NOMO-1 treated with DMSO at 0.1 percent for 48 hours (cell line): ENCODE results near the gene DIDO1.
"Not testable (repeated sequence)": the region's sequence is repeated elsewhere in the genome, so short reads cannot be mapped to it uniquely, and the experiment has no call there.

Source experiments
- DNase-seq: peaks from one replicate; lab custom pipeline; 2025; ENCODE audit not compliant: unreplicated experiment; lab: John Stamatoyannopoulos, UW

Gene DIDO1

DNA sequence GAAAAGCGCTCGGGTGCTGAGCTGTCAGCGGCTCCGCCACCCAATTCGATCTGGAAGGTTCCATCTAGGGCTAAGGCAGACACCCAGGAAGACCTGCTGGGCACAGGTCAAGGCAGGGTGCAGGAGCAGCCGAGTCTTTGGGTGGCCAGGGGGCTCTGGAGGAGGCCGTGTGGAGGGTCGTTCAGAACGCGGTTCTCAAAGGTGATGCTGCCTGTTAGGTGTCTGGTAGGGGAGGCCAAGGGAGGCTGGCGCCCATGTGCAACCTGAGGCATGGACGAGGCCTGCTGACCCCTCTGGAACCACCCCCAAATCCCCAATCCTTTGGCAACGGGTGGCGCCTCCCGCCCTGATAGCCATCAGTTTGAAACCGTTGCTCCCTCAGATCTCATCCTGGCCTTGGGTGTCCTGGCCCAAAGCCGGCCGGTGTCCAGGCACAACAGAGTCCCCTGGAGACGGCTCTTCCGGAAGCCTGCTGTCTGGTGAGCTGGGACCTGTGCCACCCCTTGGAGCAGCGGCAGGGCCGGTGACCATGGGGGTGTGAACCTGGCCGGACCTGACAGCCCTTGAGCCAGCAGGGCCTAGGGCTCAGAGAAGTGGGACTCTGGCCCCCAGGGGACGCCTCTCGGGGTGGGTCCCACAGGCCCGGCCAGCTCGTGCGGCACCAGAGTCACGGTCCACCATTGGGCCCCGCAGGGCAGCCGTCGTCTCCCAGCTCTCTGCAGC, 36.7 kb upstream of the DIDO1 start:
- DNase-seq = no peak

DNA sequence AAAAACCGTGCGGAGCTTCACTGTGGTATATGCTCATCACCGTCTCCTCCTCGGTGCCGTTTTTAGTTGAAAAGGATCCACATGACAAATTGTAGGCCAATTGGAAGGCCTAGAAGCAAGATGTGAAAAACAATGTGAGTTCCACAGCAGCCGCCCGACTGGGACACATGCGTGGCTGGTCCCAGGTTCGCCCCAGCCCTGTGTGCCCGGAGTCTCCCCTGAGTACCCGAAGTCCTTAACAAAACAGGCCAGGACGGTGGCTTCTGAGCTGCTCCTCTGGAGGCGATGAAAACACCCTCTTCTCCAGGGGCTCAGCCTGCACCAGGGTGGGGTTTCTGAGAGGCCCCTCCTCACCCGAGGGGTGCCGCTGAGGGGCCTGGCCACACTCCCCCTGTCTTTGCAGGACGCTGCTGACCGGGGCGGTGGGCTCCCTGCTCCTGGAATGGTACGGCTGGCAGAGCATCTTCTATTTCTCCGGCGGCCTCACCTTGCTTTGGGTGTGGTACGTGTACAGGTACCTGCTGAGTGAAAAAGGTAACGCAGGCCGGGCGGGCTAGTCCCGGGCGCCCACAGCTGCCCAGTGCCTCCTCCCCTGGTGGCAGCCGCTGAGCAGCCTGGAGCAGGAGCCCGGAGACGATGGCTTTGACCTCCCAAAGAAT, 36.0 kb upstream of the DIDO1 start:
- DNase-seq = no peak

DNA sequence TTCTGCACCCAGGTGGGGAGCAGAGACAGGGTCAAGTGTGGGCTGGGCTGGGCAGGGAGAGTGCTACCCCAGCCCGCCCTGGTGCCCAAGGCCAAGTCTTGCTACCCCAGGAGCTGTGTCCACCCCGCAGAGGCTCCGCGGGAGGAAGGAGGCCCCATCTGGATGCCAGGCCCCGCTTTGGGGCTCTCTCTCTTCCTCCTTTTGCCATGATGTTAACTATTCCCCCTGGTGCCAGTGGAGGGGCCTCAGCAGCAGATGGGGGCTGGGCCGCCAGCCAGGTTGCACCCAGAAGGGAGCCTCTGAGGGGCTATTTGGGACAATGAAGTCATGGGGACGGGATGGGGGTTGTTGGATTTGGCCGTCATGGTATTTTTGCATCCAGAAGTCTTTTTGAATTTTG, 35.5 kb upstream of the DIDO1 start:
- DNase-seq = no peak

DNA sequence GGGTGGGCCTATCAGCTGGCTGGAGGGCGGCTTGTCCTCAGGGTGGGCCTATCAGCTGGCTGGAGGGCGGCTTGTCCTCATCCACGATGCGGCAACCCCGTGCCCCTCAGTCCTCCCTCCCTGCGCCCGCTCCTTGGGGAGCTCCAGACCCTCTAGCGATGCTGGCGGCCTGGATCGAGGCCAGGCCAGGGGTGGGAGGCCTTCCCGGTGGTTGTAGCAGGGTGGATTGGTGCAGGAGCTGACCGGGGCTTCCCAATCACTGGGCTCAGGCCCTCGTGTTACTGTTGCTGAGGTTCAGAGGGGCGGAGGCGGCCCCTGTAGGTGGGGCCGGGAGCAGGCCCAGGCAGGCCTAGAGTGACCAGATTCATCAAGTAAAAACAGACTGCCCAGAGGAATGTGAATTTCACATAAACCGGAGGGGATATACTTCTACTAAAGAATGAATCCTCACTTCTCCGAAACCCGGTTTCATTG, 35.0 kb upstream of the DIDO1 start:
- no peak for DNase-seq

DNA sequence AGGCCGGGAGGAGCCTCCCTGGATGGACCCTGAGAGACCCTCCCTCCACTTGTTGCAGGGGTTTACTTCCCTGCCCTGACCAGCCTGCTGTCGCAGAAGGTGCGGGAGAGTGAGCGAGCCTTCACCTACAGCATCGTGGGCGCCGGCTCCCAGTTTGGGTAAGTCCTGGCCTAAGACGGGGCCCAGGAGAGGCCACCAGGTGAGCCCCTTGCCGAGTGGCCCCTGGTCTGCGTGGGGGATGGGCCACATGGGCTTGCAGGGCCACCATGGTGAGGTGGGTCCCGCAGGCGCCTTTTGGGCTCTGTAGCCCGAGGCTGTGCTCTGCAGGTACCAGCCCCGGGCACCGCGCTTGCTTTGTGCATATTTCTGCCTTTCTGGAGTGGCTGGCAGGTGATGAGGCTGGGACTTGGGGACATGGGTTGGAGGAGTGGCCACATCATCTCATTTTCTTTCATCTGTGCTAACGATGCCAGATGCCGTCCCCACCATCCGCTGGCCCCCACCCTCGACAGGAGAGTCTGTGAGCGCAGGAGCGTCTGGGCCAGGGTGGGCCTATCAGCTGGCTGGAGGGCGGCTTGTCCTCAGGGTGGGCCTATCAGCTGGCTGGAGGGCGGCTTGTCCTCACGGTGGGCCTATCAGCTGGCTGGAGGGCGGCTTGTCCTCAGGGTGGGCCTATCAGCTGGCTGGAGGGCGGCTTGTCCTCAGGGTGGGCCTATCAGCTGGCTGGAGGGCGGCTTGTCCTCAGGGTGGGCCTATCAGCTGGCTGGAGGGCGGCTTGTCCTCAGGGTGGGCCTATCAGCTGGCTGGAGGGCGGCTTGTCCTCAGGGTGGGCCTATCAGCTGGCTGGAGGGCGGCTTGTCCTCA, 34.4 kb upstream of the DIDO1 start:
- not testable (repeated sequence) for DNase-seq

DNA sequence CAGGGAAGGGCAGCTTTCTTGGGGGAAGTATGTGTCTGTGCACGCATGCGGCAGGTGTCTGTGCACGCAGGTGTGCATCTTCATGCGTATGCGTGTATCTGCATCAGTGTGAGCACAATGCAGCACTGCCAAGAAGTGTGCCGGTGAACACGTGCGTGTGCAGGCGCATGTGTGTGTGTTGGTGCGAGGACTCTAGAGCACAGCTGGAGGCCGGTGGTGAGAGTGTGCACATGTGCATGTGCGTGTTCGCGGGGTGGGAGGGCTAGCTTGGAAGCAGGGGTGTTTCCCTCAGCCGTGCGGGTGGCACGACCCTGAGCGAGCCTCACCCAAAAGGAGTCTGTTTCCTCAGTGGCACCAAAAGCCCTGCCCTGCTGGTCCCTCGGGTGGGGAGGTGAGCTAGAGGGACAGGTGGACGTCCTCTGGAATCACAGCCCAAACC, 33.7 kb upstream of the DIDO1 start:
- no peak for DNase-seq

DNA sequence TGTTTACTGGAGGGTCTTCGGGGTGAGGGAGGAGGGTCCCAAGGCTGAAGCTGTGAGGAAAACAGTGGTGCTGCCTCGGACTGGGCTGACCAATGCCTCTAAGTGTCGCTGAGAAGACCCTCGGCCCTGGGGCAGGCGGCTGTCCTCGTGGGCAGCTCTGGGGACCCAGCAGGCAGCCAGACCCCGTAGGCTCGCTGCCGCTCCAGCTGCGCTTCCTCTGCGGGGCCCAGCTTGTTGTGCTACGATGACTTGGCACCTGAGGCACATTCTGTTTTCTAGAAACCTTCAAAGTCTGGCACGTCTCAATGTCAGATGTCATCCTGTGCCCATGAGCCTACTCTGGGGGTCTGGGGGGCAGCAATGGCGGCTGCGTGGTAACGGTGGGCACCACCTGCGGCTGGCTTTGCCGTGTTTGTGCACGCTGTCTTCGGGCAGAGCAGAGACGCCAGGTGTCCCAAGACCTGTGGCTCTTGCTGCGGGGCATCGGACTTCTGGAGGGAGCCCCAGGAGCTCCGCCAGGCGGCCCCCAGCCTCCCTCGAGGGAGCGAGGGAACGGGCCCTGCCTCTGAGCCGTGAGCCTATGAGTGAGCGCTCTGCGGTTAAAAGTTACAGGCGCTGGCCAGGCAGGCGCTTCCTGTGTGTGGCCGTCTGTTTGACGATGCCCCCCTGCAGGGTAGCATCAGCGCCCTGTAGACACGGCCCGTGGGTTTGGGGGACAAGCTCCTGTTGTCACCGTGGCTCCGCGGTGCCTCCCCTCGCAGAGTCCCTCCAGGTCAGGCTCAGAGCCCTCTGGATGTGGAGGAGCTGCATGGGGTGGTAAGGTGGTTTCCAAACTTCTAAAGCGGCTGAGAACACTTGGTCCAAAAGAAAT, 33.0 kb upstream of the DIDO1 start:
- no peak for DNase-seq

DNA sequence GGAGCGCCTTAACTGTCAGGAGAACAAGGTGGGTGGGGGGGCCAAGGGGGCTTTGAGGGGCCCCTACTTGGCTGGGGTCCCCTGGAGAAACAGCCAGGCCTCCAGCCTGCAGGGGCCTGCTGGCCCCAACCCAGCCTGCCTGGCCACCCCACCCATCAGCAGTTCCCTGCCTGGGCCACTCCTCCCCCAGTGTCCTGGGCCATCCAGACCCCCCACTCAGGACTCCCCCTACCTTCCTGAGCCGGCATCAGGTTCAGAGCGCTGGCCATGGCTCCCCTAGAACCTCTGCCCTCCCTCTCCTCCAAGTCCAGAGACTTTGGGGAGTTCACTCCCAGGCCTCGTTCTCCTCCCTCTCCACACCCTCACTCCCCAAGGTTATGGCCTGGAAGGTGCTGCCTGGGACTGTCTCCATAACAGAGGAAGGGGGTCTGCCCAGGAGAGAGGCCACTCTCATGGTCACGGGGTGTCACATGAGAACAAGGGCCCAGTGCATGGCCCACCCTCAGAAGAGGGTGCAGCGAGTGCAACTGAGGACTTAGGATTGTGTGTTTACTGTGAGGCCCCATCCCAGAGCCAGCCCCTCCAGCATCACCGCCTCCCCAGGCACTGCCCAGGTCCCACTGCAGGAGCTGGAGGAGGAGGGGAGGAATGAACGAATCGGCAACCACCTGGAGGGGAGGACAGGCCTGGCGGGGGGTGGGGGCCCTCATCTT, 32.2 kb upstream of the DIDO1 start:
- no peak for DNase-seq

DNA sequence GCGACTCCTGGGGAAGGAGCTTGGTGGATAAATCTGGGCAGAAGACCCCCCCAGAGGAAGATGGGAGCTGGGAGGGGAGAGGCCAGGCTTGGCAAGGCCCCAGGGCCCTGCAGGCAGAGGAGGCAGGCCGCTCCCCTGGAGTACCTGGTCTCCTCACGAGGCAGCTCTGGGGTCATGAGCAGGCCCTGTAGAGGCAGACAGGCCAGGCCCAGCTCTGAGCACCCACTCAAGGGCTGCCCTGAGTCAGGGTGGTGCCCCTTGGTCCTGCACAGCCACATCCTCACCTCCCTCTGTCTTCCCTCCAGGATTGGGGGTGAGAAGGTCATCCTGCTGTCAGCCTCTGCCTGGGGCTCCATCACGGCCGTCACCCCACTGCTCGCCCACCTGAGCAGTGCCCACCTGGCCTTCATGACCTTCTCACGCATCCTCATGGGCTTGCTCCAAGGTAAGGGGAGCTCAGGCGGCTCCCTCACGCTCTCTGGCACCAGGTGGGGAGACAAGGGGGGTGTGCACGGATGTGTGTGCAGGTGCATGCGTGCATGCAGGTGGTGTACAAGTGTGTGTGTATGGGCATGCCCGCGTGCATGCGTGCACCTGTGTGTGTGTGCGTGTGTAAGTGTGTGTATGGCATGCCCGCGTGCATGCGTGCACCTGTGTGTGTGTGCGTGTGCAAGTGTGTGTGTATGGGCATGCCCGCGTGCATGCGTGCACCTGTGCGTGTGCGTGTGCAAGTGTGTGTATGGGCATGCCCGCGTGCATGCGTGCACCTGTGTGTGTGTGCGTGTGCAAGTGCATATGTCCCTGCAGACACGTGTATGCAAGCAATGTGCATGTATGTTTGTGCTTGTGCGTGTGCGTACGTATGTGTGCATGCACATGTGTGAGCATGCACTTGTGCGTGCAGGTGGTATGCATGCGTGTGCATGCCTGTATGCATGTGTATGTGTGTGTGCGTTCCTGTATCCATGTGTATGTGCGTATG, 31.1 kb upstream of the DIDO1 start:
- DNase-seq = no peak

DNA sequence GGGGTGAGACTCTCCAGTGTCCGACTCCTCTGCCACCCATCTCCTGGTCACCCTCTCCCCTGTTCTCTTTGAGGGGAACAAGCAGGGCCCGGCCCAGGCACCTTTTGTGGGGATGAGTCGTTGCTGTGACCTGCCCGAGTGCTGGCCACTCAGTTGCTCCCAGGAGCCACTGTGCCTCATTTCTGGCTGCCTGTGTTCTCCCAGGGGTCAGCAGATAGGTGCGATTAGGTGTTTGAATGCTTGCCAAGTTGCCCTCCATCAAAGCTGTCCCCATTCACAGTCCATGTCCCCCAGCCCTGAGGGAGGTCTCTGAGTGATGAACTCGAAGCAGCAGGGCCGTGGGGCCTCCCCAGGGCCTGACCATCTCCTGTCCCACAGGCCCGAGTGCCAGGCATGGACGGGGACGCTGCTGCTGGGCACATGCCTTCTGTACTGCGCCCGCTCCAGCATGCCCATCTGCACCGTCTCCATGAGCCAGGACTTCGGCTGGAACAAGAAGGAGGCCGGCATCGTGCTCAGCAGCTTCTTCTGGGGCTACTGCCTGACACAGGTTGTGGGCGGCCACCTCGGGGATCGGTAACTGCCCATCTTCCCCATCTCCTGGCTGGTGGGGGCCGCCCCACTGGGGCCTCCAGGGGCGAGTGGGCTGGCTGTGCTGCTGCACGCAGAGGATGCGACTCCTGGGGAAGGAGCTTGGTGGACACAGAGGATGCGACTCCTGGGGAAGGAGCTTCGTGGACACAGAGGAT, 30.3 kb upstream of the DIDO1 start:
- DNase-seq = no peak

DNA sequence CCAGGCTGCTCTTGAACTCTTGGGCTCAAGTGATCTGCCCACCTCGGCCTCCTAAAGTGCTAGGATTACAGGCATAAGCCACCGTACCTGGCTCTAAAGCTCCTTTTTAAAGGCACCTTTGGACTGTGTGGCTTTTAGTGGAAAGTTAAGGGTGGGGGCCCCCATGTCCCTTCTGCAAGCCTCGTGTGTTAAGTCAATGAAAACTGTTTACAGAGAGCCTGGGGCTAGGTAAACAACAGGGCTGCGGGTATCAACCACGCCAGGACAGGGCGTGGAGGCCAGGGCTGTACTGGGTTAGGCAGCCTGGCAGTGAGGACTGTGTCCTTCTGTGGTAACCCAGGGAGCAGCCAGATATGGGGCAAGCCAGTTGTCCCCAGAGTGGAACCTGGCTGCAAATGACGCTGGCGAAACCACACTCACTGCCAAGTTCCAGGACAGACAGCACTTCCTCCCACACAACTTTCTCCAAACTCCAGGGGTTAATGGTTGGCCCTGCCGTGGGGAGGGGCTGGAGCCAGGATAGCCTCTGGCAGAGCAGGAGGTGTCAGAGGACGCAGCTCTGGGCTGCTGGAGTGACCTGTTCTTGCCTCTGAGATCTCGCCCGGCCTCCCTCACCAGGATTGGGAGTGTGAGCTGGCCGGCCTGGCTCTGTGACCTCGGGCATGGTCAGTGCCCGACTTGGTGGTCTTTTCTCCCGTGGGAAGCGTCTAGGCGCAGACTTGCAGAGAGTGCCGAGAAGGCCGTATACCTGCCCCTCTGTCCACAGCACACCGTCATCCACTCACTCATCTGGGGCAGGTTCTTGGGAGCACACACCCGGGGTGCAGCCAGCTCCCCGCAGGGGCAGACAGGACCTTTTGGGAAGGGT, 29.4 kb upstream of the DIDO1 start:
- DNase-seq = no peak

DNA sequence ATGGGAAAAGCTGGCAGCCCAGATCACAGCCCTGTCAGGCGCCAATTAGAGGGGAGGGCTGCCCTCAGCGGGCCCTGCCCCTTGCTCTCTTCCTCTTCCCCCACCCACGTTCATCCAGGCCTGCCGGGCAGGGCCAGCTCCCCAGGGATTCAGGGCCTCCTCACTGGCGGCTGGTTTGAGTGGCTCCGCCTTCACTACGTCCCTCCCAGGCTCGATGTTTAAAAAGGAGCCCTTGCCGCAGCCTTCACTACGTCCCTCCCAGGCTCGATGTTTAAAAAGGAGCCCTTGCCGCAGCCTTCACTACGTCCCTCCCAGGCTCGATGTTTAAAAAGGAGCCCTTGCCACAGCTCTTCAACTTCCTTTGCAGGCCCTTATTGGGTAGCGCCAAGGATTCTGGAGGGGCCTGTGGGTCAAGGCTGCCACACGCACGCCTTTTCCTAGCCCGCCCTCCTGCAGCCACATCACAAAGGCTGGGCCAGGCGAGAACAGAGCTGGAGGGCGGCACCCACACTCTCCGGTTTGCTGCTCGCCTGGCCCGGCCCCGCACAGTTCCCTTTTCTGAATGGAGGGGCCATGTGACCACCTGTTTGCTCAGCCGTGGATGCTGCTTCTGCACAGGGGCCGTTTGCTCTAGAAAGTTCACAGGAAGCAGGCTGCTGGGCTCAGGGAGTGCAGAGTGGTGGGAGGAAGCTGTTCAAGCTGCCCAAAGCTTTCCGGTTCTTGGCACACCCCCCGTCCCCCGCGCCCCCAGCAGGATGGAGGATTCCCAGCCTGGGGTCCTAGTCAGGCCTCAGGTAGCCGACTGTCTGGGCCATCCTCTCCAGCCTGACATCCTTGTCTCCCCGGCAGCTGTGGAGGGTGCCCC, 27.8 kb upstream of the DIDO1 start:
- DNase-seq = peak; percentile 97

DNA sequence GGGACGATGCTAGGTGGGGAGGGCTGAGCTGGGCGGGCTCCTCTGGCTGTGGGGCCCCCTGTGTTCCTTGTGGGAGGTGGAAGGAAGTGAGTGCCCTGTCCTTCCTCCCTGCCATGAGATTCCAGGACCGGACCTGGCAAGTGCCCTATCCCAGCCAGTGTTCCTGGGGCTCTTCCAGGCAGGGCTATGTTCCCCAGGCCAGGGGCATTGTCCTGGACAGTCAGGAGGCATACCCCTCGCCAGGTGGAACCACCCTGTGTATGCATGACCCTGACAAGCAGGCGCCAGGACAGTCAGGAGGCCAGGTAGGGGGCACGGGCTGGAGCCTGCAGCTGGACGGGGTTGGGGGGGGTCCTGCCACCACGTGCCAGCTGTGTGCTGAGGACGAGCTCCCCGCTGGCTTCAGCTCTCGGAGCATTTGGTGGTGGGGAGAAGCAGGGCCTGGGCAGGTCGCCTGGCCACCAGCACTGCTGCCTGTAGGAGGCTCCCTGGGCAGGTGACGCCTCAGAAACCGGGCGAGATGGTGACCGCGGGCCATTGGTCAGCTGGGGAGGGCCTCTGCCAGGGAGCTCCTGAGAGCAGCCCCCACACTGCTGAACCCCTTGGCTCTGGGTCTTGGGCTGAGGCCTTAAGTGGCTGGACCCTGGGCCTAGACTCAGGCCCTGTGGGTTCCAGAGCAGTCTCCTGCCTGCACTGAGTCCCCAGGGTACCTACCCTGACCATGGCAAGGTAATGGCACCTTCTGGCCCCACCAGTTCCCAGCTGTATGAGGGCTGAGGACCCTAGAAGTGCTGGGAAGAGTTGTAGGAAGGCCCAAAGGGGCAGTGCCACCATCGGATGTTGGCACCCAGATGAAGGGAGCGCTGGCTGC, 26.9 kb upstream of the DIDO1 start:
- DNase-seq = peak; percentile 24

DNA sequence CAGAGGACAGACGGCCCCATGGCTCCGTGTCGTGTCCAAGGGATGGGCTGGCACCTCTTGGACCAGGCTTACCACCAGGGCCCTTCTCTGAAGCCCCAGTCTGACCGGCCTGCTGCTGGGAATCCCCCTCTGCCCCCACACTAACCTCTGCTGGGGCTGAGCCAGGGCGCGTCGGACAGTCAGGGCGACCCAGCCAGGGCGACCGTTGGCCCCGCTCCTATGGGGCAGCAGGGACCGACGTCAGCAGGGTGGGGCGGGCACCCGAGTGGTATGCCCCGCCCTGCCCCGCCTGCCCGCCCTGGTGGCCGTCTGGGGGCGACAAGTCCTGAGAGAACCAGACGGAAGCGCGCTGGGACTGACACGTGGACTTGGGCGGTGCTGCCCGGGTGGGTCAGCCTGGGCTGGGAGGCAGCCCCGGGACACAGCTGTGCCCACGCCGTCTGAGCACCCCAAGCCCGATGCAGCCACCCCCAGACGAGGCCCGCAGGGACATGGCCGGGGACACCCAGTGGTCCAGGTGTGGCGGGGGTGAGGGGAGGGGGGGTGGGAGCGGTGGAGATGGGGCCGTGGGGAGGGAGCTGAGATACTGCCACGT, 26.2 kb upstream of the DIDO1 start, which contains the start of gene SLC17A9:
SLC17A9 (plus strand) TSS at position 337 of the 595 bp plus-strand sequence; CDS start at position 459, 122 bp downstream.
- peak; percentile 87 for DNase-seq

DNA sequence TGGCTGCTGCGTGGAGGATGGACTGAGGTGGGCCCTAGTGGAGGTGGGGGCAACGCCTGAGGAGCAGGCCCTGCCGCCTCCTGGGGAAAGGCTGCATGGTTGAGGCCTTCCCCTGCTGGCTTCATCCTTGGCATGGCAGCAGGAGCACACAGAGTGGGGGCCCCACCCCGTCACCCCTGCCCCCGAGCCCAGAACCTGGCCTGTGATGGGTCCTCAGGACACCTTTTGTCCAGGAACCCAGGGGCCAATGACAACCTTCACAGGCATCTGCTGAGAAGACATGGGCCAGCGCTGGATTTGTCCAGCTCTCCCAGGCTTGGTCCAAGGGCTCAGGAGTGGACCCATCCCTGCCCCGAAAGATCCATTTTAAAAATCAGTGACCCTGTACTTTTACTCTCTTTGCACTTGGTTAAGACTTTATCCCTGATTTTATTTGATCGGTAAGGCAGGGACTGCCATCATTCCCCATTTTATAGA, 25.6 kb upstream of the DIDO1 start:
- no peak for DNase-seq
